ENCODE results near the gene RAB3C. TPM values are rescaled to one million over a fixed set of nuclear protein-coding genes. Genes with fewer than 3 reads are reported as not detected.
A peak's percentile ranks its signal among the peaks of the same experiment; 100 is the strongest.

RAB3C gene
- total and polyA plus RNA-seq, 2 donors (not counting 1 experiment from before 2014, with no cell fraction given): not detected

DNA sequence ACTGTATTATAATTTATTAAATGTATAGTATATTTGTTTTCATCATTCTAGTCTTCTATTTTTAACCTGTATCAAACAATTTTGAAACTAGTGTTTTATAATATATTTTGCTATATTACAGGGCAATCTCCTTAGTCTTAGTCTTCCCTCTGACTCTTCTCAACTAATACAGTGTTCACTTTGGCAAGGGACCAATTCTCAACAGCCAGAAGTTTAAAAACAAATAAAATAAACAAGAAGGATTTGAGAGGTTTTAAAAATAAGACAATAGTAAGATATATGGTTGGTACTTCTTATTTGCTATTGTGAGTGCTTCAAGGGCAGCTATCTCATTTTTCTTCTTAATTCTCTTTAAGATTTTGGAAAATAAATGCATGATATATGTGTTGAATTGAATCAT, 167.2 kb downstream of the RAB3C start:
- TF ChIP-seq EZH2 (IDR thresholded peaks at IDR 0.05; ENCODE audit: low read length, missing control alignments): no peak
- TF ChIP-seq, protein P1, sequence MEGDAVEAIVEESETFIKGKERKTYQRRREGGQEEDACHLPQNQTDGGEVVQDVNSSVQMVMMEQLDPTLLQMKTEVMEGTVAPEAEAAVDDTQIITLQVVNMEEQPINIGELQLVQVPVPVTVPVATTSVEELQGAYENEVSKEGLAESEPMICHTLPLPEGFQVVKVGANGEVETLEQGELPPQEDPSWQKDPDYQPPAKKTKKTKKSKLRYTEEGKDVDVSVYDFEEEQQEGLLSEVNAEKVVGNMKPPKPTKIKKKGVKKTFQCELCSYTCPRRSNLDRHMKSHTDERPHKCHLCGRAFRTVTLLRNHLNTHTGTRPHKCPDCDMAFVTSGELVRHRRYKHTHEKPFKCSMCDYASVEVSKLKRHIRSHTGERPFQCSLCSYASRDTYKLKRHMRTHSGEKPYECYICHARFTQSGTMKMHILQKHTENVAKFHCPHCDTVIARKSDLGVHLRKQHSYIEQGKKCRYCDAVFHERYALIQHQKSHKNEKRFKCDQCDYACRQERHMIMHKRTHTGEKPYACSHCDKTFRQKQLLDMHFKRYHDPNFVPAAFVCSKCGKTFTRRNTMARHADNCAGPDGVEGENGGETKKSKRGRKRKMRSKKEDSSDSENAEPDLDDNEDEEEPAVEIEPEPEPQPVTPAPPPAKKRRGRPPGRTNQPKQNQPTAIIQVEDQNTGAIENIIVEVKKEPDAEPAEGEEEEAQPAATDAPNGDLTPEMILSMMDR (conservative IDR thresholded peaks at IDR 0.05 in 1 of 2, IDR thresholded peaks at IDR 0.05 in 1 of 2; ENCODE audit: low read depth in 1 of 2, low read length in 2 of 2): no peak
- no peaks in the 10 kb centered on the region for H3K27me3 ChIP-seq (ENCODE audit: control insufficient read depth, insufficient read depth, low read length)
- no peaks in the 10 kb centered on the region for H3K79me2 ChIP-seq (ENCODE audit: control insufficient read depth, insufficient read depth, low read length)

DNA sequence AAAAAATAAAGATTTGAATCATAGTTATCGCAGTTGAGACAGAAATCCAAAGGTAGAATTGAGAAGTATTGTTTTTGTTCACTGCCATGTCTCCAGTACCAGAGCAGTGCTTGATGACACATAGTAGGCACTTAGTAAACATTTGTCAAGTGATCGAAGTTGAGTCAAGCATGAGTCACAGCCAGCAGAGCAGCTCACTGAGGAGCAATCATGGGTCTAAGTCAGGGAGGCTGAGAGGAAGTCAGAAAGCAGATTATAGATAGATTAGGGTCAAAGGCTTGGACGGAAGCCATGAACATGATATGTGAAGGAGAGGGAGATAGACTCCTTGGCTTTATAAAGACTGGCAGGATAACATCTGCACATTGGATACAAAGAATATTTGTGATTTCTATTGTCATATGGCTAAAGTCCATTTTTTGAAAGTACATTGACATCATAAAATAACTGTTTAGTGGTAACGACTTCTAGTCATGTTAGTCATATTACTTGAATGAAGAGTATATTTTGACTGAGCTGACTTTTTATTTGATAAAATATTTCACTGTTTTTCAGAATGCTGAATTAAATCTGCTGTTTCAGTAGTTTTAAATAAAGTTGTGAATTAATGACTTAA, 168.5 kb downstream of the RAB3C start:
- H3K4me1 ChIP-seq (ENCODE audit: control insufficient read depth, extremely low read depth, insufficient read depth, low read length): no peaks in the 10 kb centered on the region
- no peak overlapping the region for H3K4me3 ChIP-seq (replicated peaks in 1 of 4; ENCODE audit: control extremely low read depth in 1 of 4, insufficient read depth in 1 of 4, low read depth in 3 of 4, low read length in 4 of 4)
- TF ChIP-seq, protein P1 (conservative IDR thresholded peaks at IDR 0.05 in 1 of 2, IDR thresholded peaks at IDR 0.05 in 1 of 2; ENCODE audit: low read depth in 1 of 2, low read length in 2 of 2): no peak
- no peak for TF ChIP-seq EZH2 (IDR thresholded peaks at IDR 0.05; ENCODE audit: low read length, missing control alignments)
- no peaks in the 10 kb centered on the region for H3K36me3 ChIP-seq (ENCODE audit: control insufficient read depth, insufficient read depth, low read length)
- H3K27me3 ChIP-seq (ENCODE audit: control insufficient read depth, insufficient read depth, low read length): no peaks in the 10 kb centered on the region
- no peak overlapping the region for H2AFZ ChIP-seq (ENCODE audit: low read length)
- no peak overlapping the region for H3K9ac ChIP-seq (ENCODE audit: insufficient read depth, low read length)
- peak; percentile 42 to 56 for DNase-seq (ENCODE audit: low read depth in 2 of 2)
- H3K9me3 ChIP-seq (ENCODE audit: control insufficient read depth, insufficient read depth, low read depth, low read length): no peaks in the 10 kb centered on the region
- no peaks in the 10 kb centered on the region for H4K20me1 ChIP-seq (ENCODE audit: control insufficient read depth, extremely low read depth, insufficient read depth, low read length)
- no peak overlapping the region for H3K4me2 ChIP-seq (ENCODE audit: extremely low read depth, insufficient read depth, low read length)
- no peaks in the 10 kb centered on the region for H3K79me2 ChIP-seq (ENCODE audit: control insufficient read depth, insufficient read depth, low read length)
- H3K27ac ChIP-seq (ENCODE audit: insufficient read depth, low read length): no peak overlapping the region

More for the DNA sequence above, 167.2 kb downstream of the RAB3C start:
- Histone ChIP-seq H2AFZ (ENCODE audit: low read length) (no peak overlapping the region), H3K9ac (ENCODE audit: insufficient read depth, low read length) (no peak overlapping the region), H3K9me3 (ENCODE audit: control insufficient read depth, insufficient read depth, low read depth, low read length) (no peaks in the 10 kb centered on the region), H3K4me3 (replicated peaks in 1 of 4; ENCODE audit: control extremely low read depth in 1 of 4, insufficient read depth in 1 of 4, low read depth in 3 of 4, low read length in 4 of 4) (no peak overlapping the region), H3K4me1 (ENCODE audit: control insufficient read depth, extremely low read depth, insufficient read depth, low read length) (no peaks in the 10 kb centered on the region), H4K20me1 (ENCODE audit: control insufficient read depth, extremely low read depth, insufficient read depth, low read length) (no peaks in the 10 kb centered on the region), H3K27ac (ENCODE audit: insufficient read depth, low read length) (no peak overlapping the region), H3K36me3 (ENCODE audit: control insufficient read depth, insufficient read depth, low read length) (no peaks in the 10 kb centered on the region), H3K4me2 (ENCODE audit: extremely low read depth, insufficient read depth, low read length) (no peak overlapping the region)
- DNase-seq (ENCODE audit: low read depth in 2 of 2): no peak

DNA sequence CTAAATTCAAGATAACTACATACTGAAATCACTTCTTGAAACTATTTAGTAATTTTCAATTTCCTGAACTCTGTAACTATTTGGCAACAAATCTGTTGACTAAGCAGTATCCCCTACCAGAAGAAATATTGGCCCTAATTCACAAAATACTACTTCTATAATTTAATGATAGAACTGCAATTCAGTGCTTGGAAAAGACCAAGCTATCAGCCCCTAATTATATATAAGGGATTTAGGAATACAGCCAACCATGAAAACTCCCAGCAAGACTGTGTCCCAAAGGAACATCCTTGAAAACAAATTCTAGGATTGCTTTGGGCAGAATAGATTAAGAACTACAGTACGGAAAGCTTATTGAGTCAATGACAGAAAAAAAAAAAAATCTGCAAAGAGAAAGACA, 169.2 kb downstream of the RAB3C start:
- no peak overlapping the region for H3K4me2 ChIP-seq (ENCODE audit: extremely low read depth, insufficient read depth, low read length)
- no peak overlapping the region for H3K4me3 ChIP-seq (replicated peaks in 1 of 4; ENCODE audit: control extremely low read depth in 1 of 4, insufficient read depth in 1 of 4, low read depth in 3 of 4, low read length in 4 of 4)
- no peaks in the 10 kb centered on the region for H3K27me3 ChIP-seq (ENCODE audit: control insufficient read depth, insufficient read depth, low read length)
- H4K20me1 ChIP-seq (ENCODE audit: control insufficient read depth, extremely low read depth, insufficient read depth, low read length): no peaks in the 10 kb centered on the region
- DNase-seq (ENCODE audit: low read depth in 2 of 2): peak in 1 of 2 donors; percentile 5
- no peaks in the 10 kb centered on the region for H3K9me3 ChIP-seq (ENCODE audit: control insufficient read depth, insufficient read depth, low read depth, low read length)
- H3K9ac ChIP-seq (ENCODE audit: insufficient read depth, low read length): no peak overlapping the region
- no peak for TF ChIP-seq EZH2 (IDR thresholded peaks at IDR 0.05; ENCODE audit: low read length, missing control alignments)
- TF ChIP-seq, protein P1 (conservative IDR thresholded peaks at IDR 0.05 in 1 of 2, IDR thresholded peaks at IDR 0.05 in 1 of 2; ENCODE audit: low read depth in 1 of 2, low read length in 2 of 2): no peak
- no peaks in the 10 kb centered on the region for H3K4me1 ChIP-seq (ENCODE audit: control insufficient read depth, extremely low read depth, insufficient read depth, low read length)
- no peak overlapping the region for H2AFZ ChIP-seq (ENCODE audit: low read length)
- no peaks in the 10 kb centered on the region for H3K36me3 ChIP-seq (ENCODE audit: control insufficient read depth, insufficient read depth, low read length)
- H3K79me2 ChIP-seq (ENCODE audit: control insufficient read depth, insufficient read depth, low read length): no peaks in the 10 kb centered on the region
- H3K27ac ChIP-seq (ENCODE audit: insufficient read depth, low read length): no peak overlapping the region
